Purkinje cell (primary cell): Measurements from ENCODE around the gene TSPY9. TPM values are rescaled to one million over a fixed set of nuclear protein-coding genes. Genes with fewer than 3 reads are reported as not detected.

Source experiments
- polyA plus RNA-seq: library from polyadenylated mRNA; unstranded; fragments of >200 nt; fragmentation: Nextera tagmentation; gene quantifications from 2 replicates; pipeline ENCODE4 v1.2.1, GENCODE V29; 2014

Gene TSPY9
- not detected in 2 replicates for polyA plus RNA-seq

GRCh38 chrY:9486967-9487366 is at the start of gene TSPY9:
TSS of gene TSPY9 (plus strand) at chrY:9487267. CDS start at chrY:9487313, 46 bp downstream.

GRCh38 chrY:9466655-9467054 is 20.4 kb upstream of the TSPY9 start, which contains the start of gene TSPY1:
TSS of gene TSPY1 (plus strand) at chrY:9466955. CDS start at chrY:9467001, 46 bp downstream.

GRCh38 chrY:9527580-9527979 is 40.5 kb downstream of the TSPY9 start, which contains the start of gene TSPY10:
TSS of gene TSPY10 (plus strand) at chrY:9527880. CDS start at chrY:9527926, 46 bp downstream.

Other genes with a start within 250 kb of the TSPY9 start
- gene TSPY4, start 149.8 kb upstream of the TSPY9 start, polyA plus RNA-seq: not detected in 2 replicates
- gene TSPY8, start 129.5 kb upstream of the TSPY9 start, polyA plus RNA-seq: not detected in 2 replicates
- not detected in 2 replicates for gene TSPY3, start 88.8 kb upstream of the TSPY9 start, polyA plus RNA-seq
- gene TSPY1, start 20.3 kb upstream of the TSPY9 start, polyA plus RNA-seq: not detected in 2 replicates
- gene TSPY10, start 40.6 kb downstream of the TSPY9 start, polyA plus RNA-seq: not detected in 2 replicates